K562 (cell line): ENCODE measurements around the gene KRTAP10-9.

ENCODE experiments used
- ADNP ChIP-seq: fragments of 200-800 bp; sonication (Bioruptor generic); IDR thresholded peaks from 2 replicates; pipeline ENCODE4 v1.6.1; 2016; ENCODE audit warnings: missing genetic modification characterization, missing compliant biosample characterization
- ATF3 ChIP-seq, 2 experiments: fragments of 450-650 bp in 1 of 2; sonication (generic) in 1 of 2; formaldehyde crosslinking in 1 of 2; IDR thresholded peaks in 1 of 2; conservative IDR thresholded peaks in 1 of 2; 2 replicates each; pipeline versions ENCODE4 v1.6.1 to v1.8.1; 2016 to 2023; ENCODE audit warnings: mild to moderate bottlenecking in 2 of 2, moderate library complexity in 2 of 2, inconsistent platforms in 1 of 2, missing genetic modification reagents in 1 of 2
- CBX5 ChIP-seq: IDR thresholded peaks from 2 replicates; pipeline ENCODE4 v1.6.1; 2014; ENCODE audit warnings: low read depth, borderline replicate concordance
- CHD2 ChIP-seq: IDR thresholded peaks from 2 replicates; pipeline ENCODE4 v1.6.1; 2011; ENCODE audit warnings: low read depth, low read length
- DNMT1 ChIP-seq: fragments of 450-650 bp; IDR thresholded peaks from 2 replicates; pipeline ENCODE4 v1.6.1; 2016; ENCODE audit warnings: antibody characterized with exemption, mild to moderate bottlenecking
- FOS ChIP-seq: IDR thresholded peaks from 3 replicates; pipeline ENCODE4 v1.6.1; 2011; ENCODE audit not compliant: insufficient read length; ENCODE audit errors: extremely low read depth
- GATAD2B ChIP-seq: fragments of 450-650 bp; IDR thresholded peaks from 2 replicates; pipeline ENCODE4 v1.6.1; 2017; ENCODE audit warnings: mild to moderate bottlenecking, borderline replicate concordance
- JUND ChIP-seq, 2 experiments: IDR thresholded peaks; 2 replicates in 1 of 2; 3 replicates in 1 of 2; pipeline ENCODE4 v1.6.1; 2011; ENCODE audit warnings: borderline replicate concordance in 2 of 2, low read depth in 2 of 2, low read length in 2 of 2, improper control_type of control experiment in 1 of 2, missing biosample characterization in 1 of 2, missing genetic modification characterization in 1 of 2, missing genetic modification reagents in 1 of 2
- REST ChIP-seq, 2 experiments: fragments of 450-650 bp; formaldehyde crosslinking in 1 of 2; IDR thresholded peaks; 2 replicates each; pipeline versions ENCODE4 v1.4.0 to v1.6.1; 2014 to 2020; ENCODE audit warnings: mild to moderate bottlenecking in 2 of 2, borderline replicate concordance in 1 of 2, low read depth in 1 of 2
- SIX5 ChIP-seq, 2 experiments: IDR thresholded peaks; 2 replicates each; pipeline ENCODE4 v1.6.1; 2011; ENCODE audit warnings: low read length in 2 of 2, borderline replicate concordance in 1 of 2, low read depth in 1 of 2, mild to moderate bottlenecking in 1 of 2, moderate library complexity in 1 of 2; ENCODE audit not compliant: insufficient read depth in 1 of 2
- ZFX ChIP-seq: sonication (generic); formaldehyde crosslinking; IDR thresholded peaks from 2 replicates; pipeline ENCODE4 v1.8.0; 2022; ENCODE audit warnings: mild to moderate bottlenecking, missing genetic modification reagents, moderate library complexity
- TF ChIP-seq, protein P1 (sequence below): sonication (generic); formaldehyde crosslinking; IDR thresholded peaks from 2 replicates; pipeline ENCODE4 v1.5.0; 2020; ENCODE audit warnings: missing genetic modification reagents

GRCh38 chr21:44602463-44602850 is 24.4 kb upstream of the KRTAP10-9 start:
- no peak for TF ChIP-seq DNMT1
- TF ChIP-seq CBX5, result no peak
- TF ChIP-seq ZFX (CRISPR knock-in tag), result no peak
- no peak for TF ChIP-seq FOS
- no peak for TF ChIP-seq SIX5 (IDR thresholded peaks at IDR 0.05; ENCODE audit: borderline replicate concordance in 1 of 2, insufficient read depth in 1 of 2, low read depth in 1 of 2, low read length in 2 of 2)
- TF ChIP-seq, protein P1, sequence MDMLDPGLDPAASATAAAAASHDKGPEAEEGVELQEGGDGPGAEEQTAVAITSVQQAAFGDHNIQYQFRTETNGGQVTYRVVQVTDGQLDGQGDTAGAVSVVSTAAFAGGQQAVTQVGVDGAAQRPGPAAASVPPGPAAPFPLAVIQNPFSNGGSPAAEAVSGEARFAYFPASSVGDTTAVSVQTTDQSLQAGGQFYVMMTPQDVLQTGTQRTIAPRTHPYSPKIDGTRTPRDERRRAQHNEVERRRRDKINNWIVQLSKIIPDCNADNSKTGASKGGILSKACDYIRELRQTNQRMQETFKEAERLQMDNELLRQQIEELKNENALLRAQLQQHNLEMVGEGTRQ (CRISPR knock-in tag), result no peak
- TF ChIP-seq CHD2, result no peak
- TF ChIP-seq ATF3 (IDR thresholded peaks at IDR 0.05), result no peak
- no peak for TF ChIP-seq ATF3 (CRISPR knock-in tag; conservative IDR thresholded peaks at IDR 0.05)
- TF ChIP-seq GATAD2B, result no peak
- no peak for TF ChIP-seq JUND (IDR thresholded peaks at IDR 0.05; ENCODE audit: borderline replicate concordance, low read depth, low read length)
- TF ChIP-seq JUND (tag; IDR thresholded peaks at IDR 0.05; ENCODE audit: borderline replicate concordance, low read depth, low read length), result no peak
- no peak for TF ChIP-seq REST (IDR thresholded peaks at IDR 0.05; ENCODE audit: borderline replicate concordance)
- TF ChIP-seq REST (CRISPR knock-in tag; IDR thresholded peaks at IDR 0.05; ENCODE audit: low read depth), result no peak
- no peak for TF ChIP-seq ADNP (tag)
